SK-N-SH treated with all-trans-retinoic acid at 6 μM for 48 hours (cell line): ENCODE measurements around the gene KCMF1.

Source experiments
- ATAC-seq: fragments of 200-7000 bp; cut with Tn5 transposase; 3 replicates; pipeline ENCODE4 v1.9.1; 2020; ENCODE audit warnings: mild to moderate bottlenecking, moderate library complexity
- ARNTL ChIP-seq: fragments of 450-650 bp; formaldehyde crosslinking; IDR thresholded peaks from 2 replicates; pipeline ENCODE4 v1.5.0; 2020; ENCODE audit warnings: low read depth, mild to moderate bottlenecking, moderate library complexity, borderline replicate concordance
- CREB5 ChIP-seq: fragments of 250-450 bp; sonication (Bioruptor Pico); IDR thresholded peaks from 2 replicates; pipeline ENCODE4 v1.5.1; 2020; ENCODE audit warnings: low read depth, mild to moderate bottlenecking, moderate library complexity
- CSDC2 ChIP-seq: fragments of 250-450 bp; sonication (Bioruptor Pico); IDR thresholded peaks from 2 replicates; pipeline ENCODE4 v1.5.0; 2020; ENCODE audit warnings: mild to moderate bottlenecking, moderate library complexity
- ESRRG ChIP-seq: fragments of 250-450 bp; sonication (Bioruptor Pico); IDR thresholded peaks from 2 replicates; pipeline ENCODE4 v1.6.1; 2021; ENCODE audit warnings: mild to moderate bottlenecking
- GLIS3 ChIP-seq: fragments of 250-450 bp; sonication (Bioruptor Pico); IDR thresholded peaks from 2 replicates; pipeline ENCODE4 v1.5.0; 2020; ENCODE audit warnings: mild to moderate bottlenecking, moderate library complexity
- ISL1 ChIP-seq: fragments of 250-450 bp; sonication (Bioruptor Pico); IDR thresholded peaks from 2 replicates; pipeline ENCODE4 v2.1.2; 2022; ENCODE audit warnings: mild to moderate bottlenecking, moderate library complexity
- OSR1 ChIP-seq: fragments of 250-450 bp; sonication (Bioruptor Pico); IDR thresholded peaks from 2 replicates; pipeline ENCODE4 v1.8.0; 2022; ENCODE audit warnings: moderate library complexity, mild to moderate bottlenecking, inconsistent platforms
- PPARA ChIP-seq: fragments of 250-450 bp; sonication (Bioruptor Pico); IDR thresholded peaks from 2 replicates; pipeline ENCODE4 v1.5.0; 2020; ENCODE audit warnings: mild to moderate bottlenecking, borderline replicate concordance
- RARB ChIP-seq: fragments of 250-450 bp; sonication (Bioruptor Pico); IDR thresholded peaks from 2 replicates; pipeline ENCODE4 v1.8.0; 2021; ENCODE audit warnings: mild to moderate bottlenecking, moderate library complexity
- SNAI2 ChIP-seq: fragments of 250-450 bp; sonication (Bioruptor Pico); IDR thresholded peaks from 2 replicates; pipeline ENCODE4 v1.5.0; 2020; ENCODE audit warnings: mild to moderate bottlenecking, moderate library complexity
- TSHZ2 ChIP-seq: fragments of 250-450 bp; sonication (Bioruptor Pico); IDR thresholded peaks from 2 replicates; pipeline ENCODE4 v1.5.0; 2020; ENCODE audit warnings: mild to moderate bottlenecking, moderate library complexity
- ZFP3 ChIP-seq: fragments of 250-450 bp; sonication (Bioruptor Pico); IDR thresholded peaks from 2 replicates; pipeline ENCODE4 v1.5.0; 2020; ENCODE audit warnings: mild to moderate bottlenecking, moderate library complexity
- ZFP30 ChIP-seq: fragments of 450-650 bp; formaldehyde crosslinking; IDR thresholded peaks from 2 replicates; pipeline ENCODE4 v1.5.0; 2022; ENCODE audit warnings: mild to moderate bottlenecking, moderate library complexity
- ZNF565 ChIP-seq: fragments of 450-650 bp; formaldehyde crosslinking; conservative IDR thresholded peaks from 2 replicates; pipeline ENCODE4 v1.5.0; 2020; ENCODE audit warnings: low read depth, mild to moderate bottlenecking, moderate library complexity
- ZNF70 ChIP-seq: fragments of 450-650 bp; formaldehyde crosslinking; IDR thresholded peaks from 2 replicates; pipeline ENCODE4 v1.5.0; 2020; ENCODE audit warnings: mild to moderate bottlenecking, moderate library complexity
- ZNF8 ChIP-seq: fragments of 450-650 bp; formaldehyde crosslinking; IDR thresholded peaks from 2 replicates; pipeline ENCODE4 v1.5.0; 2020; ENCODE audit warnings: mild to moderate bottlenecking, moderate library complexity
- TF ChIP-seq, protein P1 (sequence below): fragments of 250-450 bp; sonication (Bioruptor Pico); IDR thresholded peaks from 2 replicates; pipeline ENCODE4 v1.8.0; 2020; ENCODE audit warnings: mild to moderate bottlenecking, moderate library complexity, borderline replicate concordance

The KCMF1 gene

DNA sequence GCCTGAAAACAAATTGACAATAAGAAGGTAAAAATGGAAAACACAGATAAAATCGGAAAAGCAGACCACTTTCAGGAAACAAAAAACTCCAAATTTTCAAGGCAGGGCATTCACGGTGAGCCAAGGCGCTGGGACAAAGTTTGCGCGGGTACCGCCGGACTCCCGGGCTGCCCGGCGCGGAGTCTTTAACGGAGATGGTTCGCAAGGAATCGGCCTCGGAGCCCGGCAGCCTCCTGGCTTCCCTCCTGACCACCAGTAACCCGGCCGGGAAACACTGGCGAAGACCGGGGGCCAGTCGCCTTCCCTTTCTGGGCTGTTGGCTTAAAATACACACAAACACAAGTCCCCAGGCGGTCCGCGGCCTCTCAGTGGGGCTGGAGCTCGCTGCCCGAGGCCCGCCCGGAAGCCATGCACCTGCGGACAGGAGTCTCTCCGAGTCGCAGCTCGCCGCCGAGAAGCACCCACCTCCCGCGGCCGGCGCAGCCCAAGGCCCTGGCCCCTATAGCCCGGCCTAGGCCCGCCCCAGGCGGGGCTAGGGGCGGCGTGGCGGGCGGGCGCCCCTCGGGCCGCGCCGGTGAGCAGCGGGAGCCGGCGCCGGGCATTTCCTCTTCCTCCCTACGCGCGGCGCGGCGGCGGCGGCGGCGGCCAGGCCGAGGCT is 622 bp upstream of the KCMF1 start (continued):
- TF ChIP-seq, protein P1, sequence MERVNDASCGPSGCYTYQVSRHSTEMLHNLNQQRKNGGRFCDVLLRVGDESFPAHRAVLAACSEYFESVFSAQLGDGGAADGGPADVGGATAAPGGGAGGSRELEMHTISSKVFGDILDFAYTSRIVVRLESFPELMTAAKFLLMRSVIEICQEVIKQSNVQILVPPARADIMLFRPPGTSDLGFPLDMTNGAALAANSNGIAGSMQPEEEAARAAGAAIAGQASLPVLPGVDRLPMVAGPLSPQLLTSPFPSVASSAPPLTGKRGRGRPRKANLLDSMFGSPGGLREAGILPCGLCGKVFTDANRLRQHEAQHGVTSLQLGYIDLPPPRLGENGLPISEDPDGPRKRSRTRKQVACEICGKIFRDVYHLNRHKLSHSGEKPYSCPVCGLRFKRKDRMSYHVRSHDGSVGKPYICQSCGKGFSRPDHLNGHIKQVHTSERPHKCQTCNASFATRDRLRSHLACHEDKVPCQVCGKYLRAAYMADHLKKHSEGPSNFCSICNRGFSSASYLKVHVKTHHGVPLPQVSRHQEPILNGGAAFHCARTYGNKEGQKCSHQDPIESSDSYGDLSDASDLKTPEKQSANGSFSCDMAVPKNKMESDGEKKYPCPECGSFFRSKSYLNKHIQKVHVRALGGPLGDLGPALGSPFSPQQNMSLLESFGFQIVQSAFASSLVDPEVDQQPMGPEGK, result no peak
- TF ChIP-seq ESRRG (CRISPR knock-in tag) (no peak), ZFP3 (CRISPR knock-in tag) (no peak), ZFP30 (CRISPR knock-in tag) (no peak), ZNF565 (CRISPR knock-in tag) (no peak), OSR1 (CRISPR knock-in tag) (no peak)

GRCh38 chr2:84971510-84972206 is 697 bp downstream of the KCMF1 start:
- peak; percentile 21 for ATAC-seq

GRCh38 chr2:84972207-84972783 is 1.3 kb downstream of the KCMF1 start:
- TF ChIP-seq ZFP3 (CRISPR knock-in tag), result no peak
- TF ChIP-seq ZNF8 (CRISPR knock-in tag), result no peak
- TF ChIP-seq CSDC2, result no peak
- no peak for ATAC-seq

More at GRCh38 chr2:84971510-84972206, 697 bp downstream of the KCMF1 start:
- TF ChIP-seq PPARA (CRISPR knock-in tag) (no peak), CREB5 (no peak), RARB (CRISPR knock-in tag) (no peak), ESRRG (CRISPR knock-in tag) (no peak), ISL1 (no peak), SNAI2 (CRISPR knock-in tag) (no peak), OSR1 (CRISPR knock-in tag) (no peak), ZNF70 (CRISPR knock-in tag) (no peak)
- TF ChIP-seq, protein P1, result no peak
- TF ChIP-seq, all 23 proteins: peak for 0

- TF ChIP-seq ZNF70 (CRISPR knock-in tag) (no peak), ZFP30 (CRISPR knock-in tag) (no peak), ZNF8 (CRISPR knock-in tag) (no peak), GLIS3 (CRISPR knock-in tag) (no peak), ARNTL (CRISPR knock-in tag) (no peak), TSHZ2 (CRISPR knock-in tag) (no peak), ZNF565 (CRISPR knock-in tag) (no peak), CREB5 (no peak)
- ATAC-seq, result no peak
Measured at GRCh38 chr2:84972932-84973331, 2.0 kb downstream of the KCMF1 start.
